HepG2 (cell line): ENCODE data around the gene SEMA7A. TPM values are rescaled to one million over a fixed set of nuclear protein-coding genes. Genes with fewer than 3 reads are reported as not detected.

Experiments used
- ARNTL ChIP-seq: sonication (generic); formaldehyde crosslinking; IDR thresholded peaks from 2 replicates; pipeline ENCODE4 v1.4.0; 2020; ENCODE audit warnings: mild to moderate bottlenecking, missing genetic modification reagents
- CBX2 ChIP-seq, 2 experiments: fragments of 200-600 bp in 1 of 2; sonication (generic); formaldehyde crosslinking in 1 of 2; IDR thresholded peaks; 2 replicates each; pipeline versions ENCODE4 v1.7.0 to v1.8.1; 2018 to 2022; ENCODE audit warnings: low read depth in 2 of 2, low read length in 1 of 2, mild to moderate bottlenecking in 1 of 2, missing genetic modification reagents in 1 of 2
- E2F1 ChIP-seq: sonication (generic); formaldehyde crosslinking; IDR thresholded peaks from 2 replicates; pipeline ENCODE4 v1.5.0; 2020; ENCODE audit warnings: missing genetic modification reagents
- ESRRA ChIP-seq: sonication (generic); formaldehyde crosslinking; IDR thresholded peaks from 2 replicates; pipeline ENCODE4 v1.5.1; 2020; ENCODE audit warnings: mild to moderate bottlenecking, low read depth, missing genetic modification reagents
- HOXD1 ChIP-seq: sonication (generic); formaldehyde crosslinking; IDR thresholded peaks from 2 replicates; pipeline ENCODE4 v1.5.0; 2020; ENCODE audit warnings: missing genetic modification reagents
- ISL2 ChIP-seq: sonication (generic); formaldehyde crosslinking; IDR thresholded peaks from 2 replicates; pipeline ENCODE4 v1.5.0; 2020; ENCODE audit warnings: missing genetic modification reagents
- KDM5A ChIP-seq: fragments of 200-600 bp; sonication (generic); IDR thresholded peaks from 2 replicates; pipeline ENCODE4 v1.7.0; 2018; ENCODE audit warnings: antibody characterized with exemption, mild to moderate bottlenecking, low read length, borderline replicate concordance
- MAX ChIP-seq: IDR thresholded peaks from 2 replicates; pipeline ENCODE4 v1.6.1; 2012; ENCODE audit warnings: inconsistent platforms
- MEIS1 ChIP-seq: sonication (generic); formaldehyde crosslinking; IDR thresholded peaks from 2 replicates; pipeline ENCODE4 v1.9.0; 2021; ENCODE audit warnings: mild to moderate bottlenecking, missing genetic modification reagents, moderate library complexity, borderline replicate concordance
- MYC ChIP-seq: sonication (generic); formaldehyde crosslinking; IDR thresholded peaks from 2 replicates; pipeline ENCODE4 v1.9.0; 2021; ENCODE audit warnings: missing genetic modification reagents, borderline replicate concordance
- POLR2AphosphoS2 ChIP-seq: IDR thresholded peaks from 2 replicates; pipeline ENCODE4 v1.6.1; 2011; ENCODE audit warnings: low read depth, low read length, improper control_type of control experiment
- RNF219 ChIP-seq: sonication (generic); formaldehyde crosslinking; IDR thresholded peaks from 2 replicates; pipeline ENCODE4 v1.5.0; 2020; ENCODE audit warnings: mild to moderate bottlenecking, missing genetic modification reagents
- SOX13 ChIP-seq, 3 experiments: fragments of 450-650 bp in 1 of 3; sonication (generic) in 1 of 3; formaldehyde crosslinking in 1 of 3; IDR thresholded peaks in 2 of 3; conservative IDR thresholded peaks in 1 of 3; 2 replicates each; pipeline versions ENCODE4 v1.5.0 to v1.6.1; 2016 to 2020; ENCODE audit warnings: antibody characterized with exemption in 1 of 3, mild to moderate bottlenecking in 1 of 3, missing compliant biosample characterization in 1 of 3, missing genetic modification reagents in 1 of 3, moderate library complexity in 1 of 3
- SP4 ChIP-seq: sonication (generic); formaldehyde crosslinking; IDR thresholded peaks from 2 replicates; pipeline ENCODE4 v1.8.1; 2023; ENCODE audit warnings: mild to moderate bottlenecking, missing genetic modification reagents
- SP5 ChIP-seq: IDR thresholded peaks from 2 replicates; pipeline ENCODE4 v1.6.1; 2016; ENCODE audit warnings: low read depth, borderline replicate concordance
- THAP7 ChIP-seq: sonication (generic); formaldehyde crosslinking; IDR thresholded peaks from 2 replicates; pipeline ENCODE4 v1.8.1; 2023; ENCODE audit warnings: mild to moderate bottlenecking, missing genetic modification reagents
- ZBTB14 ChIP-seq: sonication (generic); formaldehyde crosslinking; IDR thresholded peaks from 2 replicates; pipeline ENCODE4 v1.4.0; 2020; ENCODE audit warnings: missing genetic modification reagents
- ZNF251 ChIP-seq: sonication (generic); formaldehyde crosslinking; IDR thresholded peaks from 2 replicates; pipeline ENCODE4 v1.9.0; 2021; ENCODE audit warnings: mild to moderate bottlenecking, missing genetic modification reagents
- ZNF333 ChIP-seq: sonication (generic); formaldehyde crosslinking; IDR thresholded peaks from 2 replicates; pipeline ENCODE4 v1.4.0; 2020; ENCODE audit warnings: mild to moderate bottlenecking, missing genetic modification reagents, borderline replicate concordance
- ZNF350 ChIP-seq: sonication (generic); formaldehyde crosslinking; IDR thresholded peaks from 2 replicates; pipeline ENCODE4 v1.4.0; 2020; ENCODE audit warnings: mild to moderate bottlenecking, low read depth, missing genetic modification reagents, borderline replicate concordance
- ZNF512 ChIP-seq: sonication (generic); formaldehyde crosslinking; IDR thresholded peaks from 2 replicates; pipeline ENCODE4 v1.4.0; 2020; ENCODE audit warnings: mild to moderate bottlenecking, missing genetic modification reagents
- ZNF569 ChIP-seq: sonication (generic); formaldehyde crosslinking; IDR thresholded peaks from 2 replicates; pipeline ENCODE4 v1.5.0; 2020; ENCODE audit warnings: mild to moderate bottlenecking, missing genetic modification reagents, moderate library complexity, borderline replicate concordance
- ZNF619 ChIP-seq: sonication (generic); formaldehyde crosslinking; IDR thresholded peaks from 2 replicates; pipeline ENCODE4 v1.4.0; 2020; ENCODE audit warnings: mild to moderate bottlenecking, missing genetic modification reagents
- polyA plus RNA-seq, 8 experiments: library from polyadenylated mRNA; depleted of rRNA in 3 of 8; stranded (reverse) in 7 of 8; unstranded in 1 of 8; fragments of >200 nt; fragmentation: Illumina TruSeq in 4 of 8; extraction: Trizol in 4 of 8; gene quantifications; 2 replicates each; pipeline versions ENCODE4 v1.2.1 to v1.2.3, GENCODE V29; 2011 to 2016; ENCODE audit warnings: low read depth in 4 of 8, missing spikeins in 1 of 8, mixed read lengths in 1 of 8; ENCODE audit not compliant: insufficient read depth in 1 of 8
- total RNA-seq, 5 experiments: library from RNA; depleted of rRNA; stranded (reverse); fragments of >200 nt; fragmentation: Illumina TruSeq; extraction: Trizol; gene quantifications; 2 replicates each; pipeline ENCODE4 v1.2.3, GENCODE V29; 2016; ENCODE audit warnings: low read depth in 1 of 5

SEMA7A gene
- total and polyA plus RNA-seq, 2 of the 13 experiments (the other 11 are each of a cell fraction or from before 2014, with no cell fraction given) = 9.0 to 15.8 TPM

GRCh38 chr15:74442063-74442462, 8.3 kb upstream of the SEMA7A start (continued):
- TF ChIP-seq RNF219 (CRISPR knock-in tag) = no peak
- TF ChIP-seq MAX = peak; percentile 25; the same call in 1 of the 2 replicates
- TF ChIP-seq ZNF619 = no peak
- TF ChIP-seq ZNF512 (CRISPR knock-in tag) = no peak
- no peak for TF ChIP-seq SP5 (CRISPR knock-in tag)
- TF ChIP-seq MYC (CRISPR knock-in tag) = no peak
- TF ChIP-seq SOX13 (IDR thresholded peaks at IDR 0.05) = no peak
- peak in 1 of 2 experiments; percentile 89; a peak in 3 of 4 replicates for TF ChIP-seq SOX13 (CRISPR knock-in tag; conservative IDR thresholded peaks at IDR 0.05 in 1 of 2, IDR thresholded peaks at IDR 0.05 in 1 of 2)
- TF ChIP-seq POLR2AphosphoS2 = peak; percentile 89
- TF ChIP-seq ZNF350 = 0 out of 2 replicates have a peak, but pooled peaks have one; percentile 15
- no peak for TF ChIP-seq SP4
- TF ChIP-seq ARNTL (CRISPR knock-in tag) = peak; percentile 31; the same call in 1 of the 2 replicates
- TF ChIP-seq ZNF569 (CRISPR knock-in tag) = no peak
- peak; percentile 97 for TF ChIP-seq ESRRA (CRISPR knock-in tag)
- no peak for TF ChIP-seq HOXD1 (CRISPR knock-in tag)
- TF ChIP-seq MEIS1 (CRISPR knock-in tag) = peak; percentile 43; the same call in 1 of the 2 replicates
- no peak for TF ChIP-seq ZBTB14 (CRISPR knock-in tag)
- TF ChIP-seq ZNF333 (CRISPR knock-in tag) = no peak
- no peak for TF ChIP-seq CBX2 (IDR thresholded peaks at IDR 0.05; ENCODE audit: low read depth, low read length)
- TF ChIP-seq CBX2 (CRISPR knock-in tag; IDR thresholded peaks at IDR 0.05; ENCODE audit: low read depth) = no peak
- TF ChIP-seq KDM5A = no peak
- TF ChIP-seq ISL2 = peak; percentile 73; the same call in 1 of the 2 replicates
- no peak for TF ChIP-seq E2F1 (CRISPR knock-in tag)
- no peak; the same call in 1 of the 2 replicates for TF ChIP-seq THAP7 (CRISPR knock-in tag)
- TF ChIP-seq ZNF251 = no peak
